ENCODE data around the gene U2SURP.

Gene U2SURP

DNA sequence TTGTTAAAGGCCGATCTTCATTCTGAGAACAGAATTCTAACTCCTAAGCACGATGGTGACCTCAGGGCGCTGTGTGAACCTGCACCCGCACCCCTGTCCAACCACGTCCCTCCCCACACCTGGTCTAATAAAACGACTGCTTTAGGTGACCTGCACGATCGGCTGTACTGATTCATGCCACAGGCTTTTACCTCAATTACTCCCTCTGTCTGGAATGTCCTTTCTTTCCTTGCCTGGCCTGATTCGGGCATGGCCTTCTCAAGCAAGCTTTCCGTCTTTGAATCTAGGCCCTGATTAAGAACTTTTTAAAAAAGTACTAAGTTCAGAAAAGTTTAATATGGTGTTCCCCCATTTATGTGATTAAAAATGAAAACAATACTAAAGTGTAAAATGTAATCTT is 842 bp upstream of the U2SURP start:
- POLR2A ChIA-PET: interaction anchor here (0.9 to 2.7 kb wide), 14 partner anchors 9 to 553 kb away, joined by 3 to 11 read pairs (median 4); partner anchors contain the start of genes ATR, PCOLCE2 and XRN1
- no peak for DNase-seq (ENCODE audit: extremely low spot score)
- no peak for TF ChIP-seq ELF4 (IDR thresholded peaks at IDR 0.05)
- no peak for TF ChIP-seq TARDBP (IDR thresholded peaks at IDR 0.05)
- no peak for TF ChIP-seq FOXK2 (IDR thresholded peaks at IDR 0.05)
- TF ChIP-seq, protein P1, sequence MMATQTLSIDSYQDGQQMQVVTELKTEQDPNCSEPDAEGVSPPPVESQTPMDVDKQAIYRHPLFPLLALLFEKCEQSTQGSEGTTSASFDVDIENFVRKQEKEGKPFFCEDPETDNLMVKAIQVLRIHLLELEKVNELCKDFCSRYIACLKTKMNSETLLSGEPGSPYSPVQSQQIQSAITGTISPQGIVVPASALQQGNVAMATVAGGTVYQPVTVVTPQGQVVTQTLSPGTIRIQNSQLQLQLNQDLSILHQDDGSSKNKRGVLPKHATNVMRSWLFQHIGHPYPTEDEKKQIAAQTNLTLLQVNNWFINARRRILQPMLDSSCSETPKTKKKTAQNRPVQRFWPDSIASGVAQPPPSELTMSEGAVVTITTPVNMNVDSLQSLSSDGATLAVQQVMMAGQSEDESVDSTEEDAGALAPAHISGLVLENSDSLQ (IDR thresholded peaks at IDR 0.05): no peak
- no peak for TF ChIP-seq CTBP1 (IDR thresholded peaks at IDR 0.05; ENCODE audit: borderline replicate concordance)
- no peak for TF ChIP-seq HDGF (IDR thresholded peaks at IDR 0.05; ENCODE audit: borderline replicate concordance)
- no peak for TF ChIP-seq FOXA1 (IDR thresholded peaks at IDR 0.05)
- no peak for TF ChIP-seq ZNF384 (IDR thresholded peaks at IDR 0.05)
- no peak for TF ChIP-seq L3MBTL2 (conservative IDR thresholded peaks at IDR 0.05)
- TF ChIP-seq SUZ12 (IDR thresholded peaks at IDR 0.05): no peak
- no peak for TF ChIP-seq LEF1 (IDR thresholded peaks at IDR 0.05; ENCODE audit: borderline replicate concordance)
- no peak for TF ChIP-seq BHLHE40 (IDR thresholded peaks at IDR 0.05; ENCODE audit: borderline replicate concordance)
- TF ChIP-seq NFRKB (IDR thresholded peaks at IDR 0.05): no peak
- no peak for TF ChIP-seq ARNT (IDR thresholded peaks at IDR 0.05)
- no peak for TF ChIP-seq FOXM1 (IDR thresholded peaks at IDR 0.05; ENCODE audit: borderline replicate concordance)
- TF ChIP-seq SP1 (IDR thresholded peaks at IDR 0.05): no peak
- CTCF ChIA-PET: interaction anchor here (1.3 to 3.7 kb wide), 2 partner anchors 14 to 172 kb away, joined by 3 to 15 read pairs; no protein-coding TSS in a partner anchor

DNA sequence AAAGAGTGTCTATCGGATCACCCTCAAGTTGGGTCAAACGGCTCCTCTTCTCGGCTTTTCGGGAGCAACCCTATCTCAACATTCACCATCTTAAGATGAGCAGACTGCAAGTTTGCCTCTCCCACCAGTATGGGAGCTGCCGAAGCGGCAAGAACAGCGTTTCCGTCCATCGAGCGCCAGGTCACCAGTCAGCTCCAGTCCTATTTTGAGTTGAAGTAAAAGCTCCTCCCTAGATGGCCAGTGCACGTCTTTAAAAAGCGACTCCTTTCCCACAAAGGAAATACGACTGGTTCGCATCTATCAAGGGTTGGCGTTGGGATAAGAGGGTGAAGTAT is 369 bp upstream of the U2SURP start:
- TF ChIP-seq FOXK2 (IDR thresholded peaks at IDR 0.05): no peak
- no peak for TF ChIP-seq LEF1 (IDR thresholded peaks at IDR 0.05; ENCODE audit: borderline replicate concordance)
- no peak for TF ChIP-seq NFRKB (IDR thresholded peaks at IDR 0.05)
- CTCF ChIA-PET: interaction anchor here (0.5 to 3.7 kb wide), 4 partner anchors 8 to 178 kb away, joined by 3 to 15 read pairs (median 4); no protein-coding TSS in a partner anchor

DNA sequence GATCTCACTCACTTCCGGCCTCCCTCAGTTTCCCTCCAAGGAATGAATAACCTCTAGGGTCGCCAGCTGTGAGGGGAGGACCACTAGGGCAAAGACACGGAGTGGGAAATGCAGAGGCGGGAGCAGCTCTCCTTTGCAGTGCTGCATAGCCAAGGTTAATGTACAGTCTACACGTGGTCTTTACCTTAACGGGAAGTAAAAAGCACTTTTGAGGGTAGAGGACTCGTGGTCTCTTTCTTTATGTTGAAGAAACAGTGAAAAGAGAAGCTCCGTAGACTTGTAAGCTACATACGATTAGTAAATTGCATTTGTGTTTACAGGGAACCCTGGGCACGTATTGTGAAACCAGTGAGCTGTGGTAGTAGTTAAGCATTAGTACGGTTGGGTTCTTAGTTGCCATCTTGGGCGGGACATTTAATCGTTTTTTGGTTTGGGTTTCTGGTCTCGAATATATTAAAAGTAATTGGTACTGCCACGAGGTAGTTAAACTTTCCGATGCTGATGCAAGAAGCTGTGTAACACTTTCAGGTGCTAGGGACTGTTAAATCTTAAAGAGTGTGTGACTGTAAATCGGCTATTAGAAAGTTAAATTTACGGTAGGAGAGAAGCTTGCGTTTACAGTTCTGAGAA is 828 bp downstream of the U2SURP start:
- ChIA-PET CTCF (interaction anchor here (0.6 to 3.7 kb wide), 3 partner anchors 47 to 179 kb away, joined by 3 to 15 read pairs (median 4); no protein-coding TSS in a partner anchor), POLR2A (interaction anchor here (0.9 to 2.7 kb wide), 10 partner anchors 8 to 188 kb away, joined by 3 to 11 read pairs (median 4); partner anchors contain the start of gene PCOLCE2)
- TF ChIP-seq ARNT (IDR thresholded peaks at IDR 0.05) (no peak), LEF1 (IDR thresholded peaks at IDR 0.05; ENCODE audit: borderline replicate concordance) (no peak), L3MBTL2 (conservative IDR thresholded peaks at IDR 0.05) (peak; percentile 74)
- DNase-seq (ENCODE audit: extremely low spot score): peak; percentile 30

More for the DNA sequence above, 369 bp upstream of the U2SURP start:
- POLR2A ChIA-PET: interaction anchor here (0.7 to 2.7 kb wide), 19 partner anchors 8 to 685 kb away, joined by 3 to 11 read pairs (median 4); partner anchors contain the start of genes PCOLCE2 and XRN1
- DNase-seq (ENCODE audit: extremely low spot score): no peak

DNA sequence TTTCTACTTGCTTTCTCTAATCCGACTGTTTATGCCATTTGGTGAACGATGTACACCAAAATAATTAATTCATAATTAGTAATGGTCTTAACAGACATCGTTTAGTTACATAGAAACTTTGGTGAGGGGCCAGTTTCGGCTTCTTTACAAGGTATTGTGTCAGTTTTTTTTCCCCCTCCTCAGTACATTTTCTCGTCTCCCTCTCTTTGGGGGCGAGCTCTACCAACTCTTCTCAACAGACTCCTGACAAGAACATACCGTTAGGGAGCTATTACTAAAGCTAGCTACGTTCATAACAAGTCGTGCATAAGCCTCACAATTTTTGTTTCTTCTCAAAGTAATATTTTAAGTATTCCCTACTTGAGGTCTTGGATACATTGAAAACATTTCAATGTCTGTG is 1.4 kb downstream of the U2SURP start:
- ChIA-PET CTCF (interaction anchor here (0.6 kb wide), 1 partner anchor 46 kb away, joined by 3 read pairs; no protein-coding TSS in a partner anchor), POLR2A (interaction anchor here (2.7 kb wide), 1 partner anchor 174 kb away, joined by 8 read pairs; no protein-coding TSS in a partner anchor)
- no peak for TF ChIP-seq BHLHE40 (IDR thresholded peaks at IDR 0.05; ENCODE audit: borderline replicate concordance)
- TF ChIP-seq, protein P1 (IDR thresholded peaks at IDR 0.05): no peak
- no peak for TF ChIP-seq FOXA1 (IDR thresholded peaks at IDR 0.05)
- no peak for DNase-seq (ENCODE audit: extremely low spot score)

DNA sequence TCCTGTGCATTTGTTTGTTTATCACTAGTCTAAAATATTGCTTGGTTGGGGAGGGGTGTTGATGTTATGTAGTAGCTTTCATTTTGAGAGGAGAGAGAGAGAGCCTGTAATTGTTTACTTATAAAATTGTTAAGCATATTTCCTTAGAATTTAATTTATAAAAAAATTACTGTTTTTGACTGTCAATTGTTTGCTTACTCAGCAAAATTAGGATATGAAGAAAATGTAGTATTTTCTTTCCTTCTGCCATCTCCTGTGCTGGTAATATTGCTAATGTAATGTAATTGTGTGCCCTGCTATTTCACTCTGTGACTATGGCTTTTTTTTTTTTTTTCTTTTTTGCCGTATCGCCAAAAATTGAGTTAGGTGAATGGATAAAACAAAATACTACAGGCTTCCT is 3.5 kb downstream of the U2SURP start:
- POLR2A ChIA-PET: no interaction called here
- TF ChIP-seq LEF1 (IDR thresholded peaks at IDR 0.05; ENCODE audit: borderline replicate concordance) (no peak), TARDBP (IDR thresholded peaks at IDR 0.05) (no peak), CTBP1 (IDR thresholded peaks at IDR 0.05; ENCODE audit: borderline replicate concordance) (no peak), NFRKB (IDR thresholded peaks at IDR 0.05) (no peak)
- CTCF ChIA-PET: no interaction called here

DNA sequence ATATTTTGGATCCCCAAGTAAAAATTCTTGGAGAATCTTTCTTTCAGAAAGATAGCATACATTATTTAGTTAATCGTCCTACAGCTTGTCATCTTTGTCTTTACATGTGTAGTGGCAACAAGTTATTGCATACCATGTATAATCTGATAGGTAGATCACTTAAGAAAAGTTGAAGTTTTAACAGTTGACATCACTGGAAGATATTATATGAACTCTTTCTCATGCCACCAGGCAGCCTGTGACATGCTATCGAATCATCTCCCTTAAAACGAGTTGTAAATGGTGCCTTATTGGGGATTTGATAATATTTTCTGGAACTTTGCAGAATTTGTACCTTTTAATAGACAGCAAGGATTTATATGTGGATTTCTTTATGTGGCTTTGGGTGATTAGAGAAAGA is 8.7 kb downstream of the U2SURP start:
- ChIA-PET POLR2A (interaction anchor here (1.4 kb wide), 1 partner anchor 9 kb away, joined by 4 read pairs; the partner anchor contains the start of gene U2SURP), CTCF (no interaction called here)
- TF ChIP-seq FOXM1 (IDR thresholded peaks at IDR 0.05; ENCODE audit: borderline replicate concordance): no peak
- no peak for TF ChIP-seq FOXK2 (IDR thresholded peaks at IDR 0.05)
- no peak for TF ChIP-seq SP1 (IDR thresholded peaks at IDR 0.05)
- no peak for TF ChIP-seq SUZ12 (IDR thresholded peaks at IDR 0.05)
- no peak for TF ChIP-seq CTBP1 (IDR thresholded peaks at IDR 0.05; ENCODE audit: borderline replicate concordance)
- TF ChIP-seq HDGF (IDR thresholded peaks at IDR 0.05; ENCODE audit: borderline replicate concordance): no peak
- TF ChIP-seq ZNF384 (IDR thresholded peaks at IDR 0.05): no peak
- TF ChIP-seq TARDBP (IDR thresholded peaks at IDR 0.05): no peak
- no peak for TF ChIP-seq L3MBTL2 (conservative IDR thresholded peaks at IDR 0.05)
- TF ChIP-seq LEF1 (IDR thresholded peaks at IDR 0.05; ENCODE audit: borderline replicate concordance): no peak
- no peak for TF ChIP-seq ELF4 (IDR thresholded peaks at IDR 0.05)
- no peak for TF ChIP-seq ARNT (IDR thresholded peaks at IDR 0.05)
- TF ChIP-seq, protein P1 (IDR thresholded peaks at IDR 0.05): no peak
- no peak for TF ChIP-seq BHLHE40 (IDR thresholded peaks at IDR 0.05; ENCODE audit: borderline replicate concordance)
- TF ChIP-seq NFRKB (IDR thresholded peaks at IDR 0.05): no peak
- no peak for TF ChIP-seq FOXA1 (IDR thresholded peaks at IDR 0.05)
- no peak for DNase-seq (ENCODE audit: extremely low spot score)

More for the DNA sequence above, 3.5 kb downstream of the U2SURP start:
- DNase-seq (ENCODE audit: extremely low spot score): no peak

Measured in HEK293T (cell line).